Panc1 (cell line): Measurements from ENCODE around the gene OR7A5. TPM values are rescaled to one million over a fixed set of nuclear protein-coding genes. Genes with fewer than 3 reads are reported as not detected.

Experiments used
- ATAC-seq: fragments of 200-7000 bp; cut with Tn5 transposase; 2 replicates; pipeline ENCODE4 v1.9.1; 2020; ENCODE audit warnings: mild to moderate bottlenecking, moderate library complexity
- Bru-seq: library from RNA; stranded (reverse); fragments of 400-500 nt; gene quantifications from one replicate; lab custom pipeline; 2021; lab: Mats Ljungman, UMichigan
- BruChase-seq, 2 experiments: library from RNA; stranded (reverse); fragments of 400-500 nt; gene quantifications; one replicate each; lab custom pipeline; 2021; lab: Mats Ljungman, UMichigan
- BruUV-seq: library from RNA; stranded (reverse); fragments of 400-500 nt; replicated peaks from 2 replicates; lab custom pipeline; 2021; lab: Mats Ljungman, UMichigan
- CTCF ChIA-PET: fragments of 300-600 bp; sonication (Branson Sonifier 250); formaldehyde crosslinking; loops from one replicate; lab custom pipeline; 2022; ENCODE audit warnings: antibody characterized with exemption; lab: Charles Lee
- POLR2A ChIA-PET: fragments of 300-600 bp; sonication (Branson Sonifier 250); formaldehyde crosslinking; loops from one replicate; lab custom pipeline; 2022; ENCODE audit warnings: antibody characterized with exemption; lab: Charles Lee
- DNase-seq: peaks from one replicate; pipeline ENCODE4 v3.0.0-alpha.2; 2010; ENCODE audit warnings: low read depth, low spot score
- H3K27ac ChIP-seq: 2 replicates; pipeline ENCODE4 v1.5.1; 2011; ENCODE audit warnings: mild to moderate bottlenecking, low read length, inconsistent platforms
- H3K27me3 ChIP-seq: fragments of 200-500 bp; sonication (Bioruptor generic); 2 replicates; pipeline ENCODE4 v1.6.0; 2014; ENCODE audit warnings: low read length, inconsistent platforms; ENCODE audit not compliant: control insufficient read depth, insufficient read depth
- H3K36me3 ChIP-seq: fragments of 200-500 bp; sonication (Bioruptor generic); 2 replicates; pipeline ENCODE4 v1.5.1; 2014; ENCODE audit warnings: inconsistent platforms, mild to moderate bottlenecking, low read length, moderate library complexity; ENCODE audit not compliant: control insufficient read depth, insufficient read depth
- H3K4me1 ChIP-seq: 2 replicates; pipeline ENCODE4 v1.5.1; 2011; ENCODE audit warnings: inconsistent platforms, mild to moderate bottlenecking, low read length, moderate library complexity; ENCODE audit not compliant: control insufficient read depth, insufficient read depth
- H3K4me3 ChIP-seq, 2 experiments: 2 replicates each; pipeline ENCODE4 v1.5.1; 2011 to 2012; ENCODE audit warnings: low read depth in 2 of 2, low read length in 2 of 2, mild to moderate bottlenecking in 2 of 2, inconsistent platforms in 1 of 2, moderate library complexity in 1 of 2
- H3K9me3 ChIP-seq: fragments of 200-500 bp; sonication (Bioruptor generic); 2 replicates; pipeline ENCODE4 v1.5.1; 2014; ENCODE audit warnings: low read depth, mild to moderate bottlenecking, inconsistent platforms, low read length, moderate library complexity; ENCODE audit not compliant: control insufficient read depth, insufficient read depth
- POLR2AphosphoS5 ChIP-seq: IDR thresholded peaks from 2 replicates; pipeline ENCODE4 v1.6.1; 2012; ENCODE audit warnings: mild to moderate bottlenecking, low read depth, low read length, moderate library complexity
- SIN3A ChIP-seq: IDR thresholded peaks from 2 replicates; pipeline ENCODE4 v1.6.1; 2012; ENCODE audit warnings: low read depth, mild to moderate bottlenecking, low read length, moderate library complexity, borderline replicate concordance; ENCODE audit not compliant: insufficient read depth
- TCF7L2 ChIP-seq: IDR thresholded peaks from 2 replicates; pipeline ENCODE4 v1.6.1; 2011; ENCODE audit warnings: mild to moderate bottlenecking, low read depth, low read length, inconsistent platforms
- in situ Hi-C: cut with HindIII; loops from 2 replicates; pipeline ENCODE4 v1.10.0; 2016; ENCODE audit warnings: low sequenced_read_pairs, low pct_unique_long_range_greater_than_20kb
- intact Hi-C: fragments of 100-400 bp; cut with micrococcal nuclease; formaldehyde crosslinking; loops from one replicate; pipeline ENCODE4 v1.10.0; 2022; ENCODE audit not compliant: unreplicated experiment
- long read RNA-seq: library from polyadenylated mRNA; unstranded; transcript quantifications from one replicate; pipeline ENCODE4 v2.0.0, GENCODE V29; 2021; ENCODE audit not compliant: unreplicated experiment
- polyA plus RNA-seq: library from polyadenylated mRNA; unstranded; fragments of >200 nt; gene quantifications from one replicate; pipeline ENCODE4 v1.2.1, GENCODE V29; 2012; ENCODE audit warnings: missing spikeins; ENCODE audit not compliant: insufficient read length
- total RNA-seq: library from RNA; stranded (reverse); gene quantifications from one replicate; pipeline ENCODE4 v1.2.1, GENCODE V29; 2021; ENCODE audit not compliant: unreplicated experiment
- TF ChIP-seq, protein P1 (sequence below): fragments of 450-650 bp; IDR thresholded peaks from 2 replicates; pipeline ENCODE4 v1.5.1; 2017; ENCODE audit warnings: mild to moderate bottlenecking
- TF ChIP-seq, protein P2 (sequence below), 2 experiments: IDR thresholded peaks; 2 replicates each; pipeline ENCODE4 v1.6.1; 2011 to 2012; ENCODE audit warnings: low read depth in 2 of 2, control low read depth in 1 of 2, low read length in 1 of 2, mild to moderate bottlenecking in 1 of 2, moderate library complexity in 1 of 2; ENCODE audit not compliant: insufficient read depth in 1 of 2

Gene OR7A5
- total RNA-seq (not detected), Bru-seq, nascent RNA (not detected), BruChase-seq, experiment 1, labeled RNA remaining after a 2-hour chase (not detected), BruChase-seq, experiment 2, labeled RNA remaining after a 6-hour chase (not detected)
- not detected for polyA plus RNA-seq
- long read RNA-seq: 0 reads

DNA sequence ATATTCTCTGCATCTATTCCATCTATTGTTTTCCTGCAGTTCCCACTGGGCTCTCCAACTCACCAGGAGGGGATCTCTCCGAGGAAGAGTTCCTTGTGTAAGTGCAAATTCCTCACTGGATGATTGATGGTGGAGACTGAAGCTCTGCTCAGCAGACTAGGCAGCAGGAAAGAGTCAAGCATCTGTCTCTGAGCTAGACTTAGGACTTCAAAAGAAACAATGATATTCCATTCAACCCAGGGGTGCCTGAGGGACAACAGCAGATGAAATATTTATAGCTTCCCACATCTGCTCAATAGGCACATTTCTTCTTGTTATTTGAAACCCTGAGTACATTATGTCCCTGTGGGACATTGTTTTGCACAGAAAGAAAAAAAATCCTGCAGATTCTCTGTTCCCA is at the start of gene OR7A5, which contains the start of gene OR7C1:
Gene OR7A5, minus strand, starts transcription at position 175 of the 400 bp plus-strand sequence. CDS start 6,944 bp downstream, outside the sequence.
Gene OR7C1, minus strand, starts transcription at position 175 of the 400 bp plus-strand sequence. CDS start 35,049 bp downstream, outside the sequence.
- TF ChIP-seq TCF7L2 (no peak), POLR2AphosphoS5 (no peak), SIN3A (no peak)
- TF ChIP-seq, protein P1, sequence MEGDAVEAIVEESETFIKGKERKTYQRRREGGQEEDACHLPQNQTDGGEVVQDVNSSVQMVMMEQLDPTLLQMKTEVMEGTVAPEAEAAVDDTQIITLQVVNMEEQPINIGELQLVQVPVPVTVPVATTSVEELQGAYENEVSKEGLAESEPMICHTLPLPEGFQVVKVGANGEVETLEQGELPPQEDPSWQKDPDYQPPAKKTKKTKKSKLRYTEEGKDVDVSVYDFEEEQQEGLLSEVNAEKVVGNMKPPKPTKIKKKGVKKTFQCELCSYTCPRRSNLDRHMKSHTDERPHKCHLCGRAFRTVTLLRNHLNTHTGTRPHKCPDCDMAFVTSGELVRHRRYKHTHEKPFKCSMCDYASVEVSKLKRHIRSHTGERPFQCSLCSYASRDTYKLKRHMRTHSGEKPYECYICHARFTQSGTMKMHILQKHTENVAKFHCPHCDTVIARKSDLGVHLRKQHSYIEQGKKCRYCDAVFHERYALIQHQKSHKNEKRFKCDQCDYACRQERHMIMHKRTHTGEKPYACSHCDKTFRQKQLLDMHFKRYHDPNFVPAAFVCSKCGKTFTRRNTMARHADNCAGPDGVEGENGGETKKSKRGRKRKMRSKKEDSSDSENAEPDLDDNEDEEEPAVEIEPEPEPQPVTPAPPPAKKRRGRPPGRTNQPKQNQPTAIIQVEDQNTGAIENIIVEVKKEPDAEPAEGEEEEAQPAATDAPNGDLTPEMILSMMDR: no peak
- TF ChIP-seq, protein P2, sequence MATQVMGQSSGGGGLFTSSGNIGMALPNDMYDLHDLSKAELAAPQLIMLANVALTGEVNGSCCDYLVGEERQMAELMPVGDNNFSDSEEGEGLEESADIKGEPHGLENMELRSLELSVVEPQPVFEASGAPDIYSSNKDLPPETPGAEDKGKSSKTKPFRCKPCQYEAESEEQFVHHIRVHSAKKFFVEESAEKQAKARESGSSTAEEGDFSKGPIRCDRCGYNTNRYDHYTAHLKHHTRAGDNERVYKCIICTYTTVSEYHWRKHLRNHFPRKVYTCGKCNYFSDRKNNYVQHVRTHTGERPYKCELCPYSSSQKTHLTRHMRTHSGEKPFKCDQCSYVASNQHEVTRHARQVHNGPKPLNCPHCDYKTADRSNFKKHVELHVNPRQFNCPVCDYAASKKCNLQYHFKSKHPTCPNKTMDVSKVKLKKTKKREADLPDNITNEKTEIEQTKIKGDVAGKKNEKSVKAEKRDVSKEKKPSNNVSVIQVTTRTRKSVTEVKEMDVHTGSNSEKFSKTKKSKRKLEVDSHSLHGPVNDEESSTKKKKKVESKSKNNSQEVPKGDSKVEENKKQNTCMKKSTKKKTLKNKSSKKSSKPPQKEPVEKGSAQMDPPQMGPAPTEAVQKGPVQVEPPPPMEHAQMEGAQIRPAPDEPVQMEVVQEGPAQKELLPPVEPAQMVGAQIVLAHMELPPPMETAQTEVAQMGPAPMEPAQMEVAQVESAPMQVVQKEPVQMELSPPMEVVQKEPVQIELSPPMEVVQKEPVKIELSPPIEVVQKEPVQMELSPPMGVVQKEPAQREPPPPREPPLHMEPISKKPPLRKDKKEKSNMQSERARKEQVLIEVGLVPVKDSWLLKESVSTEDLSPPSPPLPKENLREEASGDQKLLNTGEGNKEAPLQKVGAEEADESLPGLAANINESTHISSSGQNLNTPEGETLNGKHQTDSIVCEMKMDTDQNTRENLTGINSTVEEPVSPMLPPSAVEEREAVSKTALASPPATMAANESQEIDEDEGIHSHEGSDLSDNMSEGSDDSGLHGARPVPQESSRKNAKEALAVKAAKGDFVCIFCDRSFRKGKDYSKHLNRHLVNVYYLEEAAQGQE (IDR thresholded peaks at IDR 0.05; ENCODE audit: insufficient read depth in 1 of 2, low read depth in 2 of 2, low read length in 1 of 2): no peak
- no peak within 1 kb of the TSS for H3K27ac ChIP-seq
- no TSS peak for BruUV-seq
- H3K9me3 ChIP-seq: no peaks in the 10 kb centered on the region
- H3K36me3 ChIP-seq: no peaks in the 10 kb centered on the region
- H3K4me3 ChIP-seq: no peak within 1 kb of the TSS
- POLR2A ChIA-PET: no interaction called here
- peaks cover 2% of the 10 kb centered on the region; the same call in 1 of the 2 replicates for H3K27me3 ChIP-seq
- no peak for DNase-seq
- CTCF ChIA-PET: no interaction called here
- H3K4me1 ChIP-seq: no peaks in the 10 kb centered on the region
- ATAC-seq: no peak
- in situ Hi-C loops (no loop called here), intact Hi-C loops (no loop called here)

DNA sequence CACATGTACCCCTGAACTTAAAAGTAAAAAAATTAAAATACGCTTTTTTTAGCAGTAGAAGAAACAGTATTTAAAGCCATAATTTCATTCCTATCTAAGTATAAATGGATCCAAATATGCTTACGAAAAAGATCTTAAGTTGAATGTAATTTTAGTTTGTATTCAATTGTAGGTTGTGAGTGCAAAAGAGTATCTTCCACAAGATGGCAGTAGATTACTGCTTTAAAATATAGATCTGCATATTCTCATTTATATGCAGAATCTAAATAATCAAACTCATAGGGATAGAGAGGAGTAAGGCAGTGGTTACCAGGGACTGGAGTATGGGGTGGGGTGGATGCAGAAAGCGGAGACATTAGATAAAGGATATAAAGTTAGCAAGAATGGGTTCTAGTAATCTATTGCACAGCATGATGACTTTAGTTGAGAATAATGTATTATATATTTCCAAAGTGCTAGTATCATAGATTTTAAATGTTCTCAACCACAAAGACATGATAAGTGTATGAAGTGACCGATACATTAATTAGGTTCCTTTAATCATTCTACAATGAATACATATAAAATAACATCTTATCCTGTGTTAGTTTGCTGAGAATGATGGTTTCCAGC is 36.7 kb upstream of the OR7A5 start:
- Histone ChIP-seq H3K27me3 (no peaks in the 10 kb centered on the region; the same call in none of the 2 replicates), H3K4me3 (no peak overlapping the region), H3K4me1 (no peaks in the 10 kb centered on the region), H3K9me3 (no peaks in the 10 kb centered on the region), H3K27ac (no peak overlapping the region), H3K36me3 (no peaks in the 10 kb centered on the region)
- TF ChIP-seq POLR2AphosphoS5: no peak
- TF ChIP-seq, protein P1: peak; percentile 58; the same call in 1 of the 2 replicates
- no peak for DNase-seq
- no peak for ATAC-seq
- intact Hi-C loops (no loop called here), in situ Hi-C loops (no loop called here)
- ChIA-PET POLR2A (no interaction called here), CTCF (no interaction called here)
- no TSS peak for BruUV-seq
